KMS-11 (cell line): ENCODE results near the gene MPPED2.

Source experiments
- H2AFZ ChIP-seq: fragments of 200-600 bp; sonication (generic); 2 replicates; pipeline ENCODE4 v1.6.1; 2016; ENCODE audit warnings: antibody characterized with exemption, mixed run types, low read depth
- H3K27ac ChIP-seq: fragments of 200-600 bp; sonication (generic); 2 replicates; pipeline ENCODE4 v1.6.1; 2016; ENCODE audit warnings: mild to moderate bottlenecking, mixed run types
- H3K27me3 ChIP-seq: fragments of 200-600 bp; sonication (generic); 2 replicates; pipeline ENCODE4 v1.6.1; 2017; ENCODE audit warnings: mild to moderate bottlenecking, low read depth, mixed run types, moderate library complexity; ENCODE audit not compliant: insufficient read depth
- H3K36me3 ChIP-seq: fragments of 200-600 bp; sonication (generic); 2 replicates; pipeline ENCODE4 v1.6.1; 2017; ENCODE audit warnings: mild to moderate bottlenecking, mixed run types; ENCODE audit not compliant: insufficient read depth
- H3K4me1 ChIP-seq: fragments of 200-600 bp; sonication (generic); 2 replicates; pipeline ENCODE4 v1.6.1; 2016; ENCODE audit warnings: mild to moderate bottlenecking, low read depth, mixed run types; ENCODE audit not compliant: poor library complexity, severe bottlenecking
- H3K4me2 ChIP-seq: fragments of 200-600 bp; sonication (generic); 2 replicates; pipeline ENCODE4 v1.7.0; 2016; ENCODE audit warnings: mild to moderate bottlenecking, mixed run types
- H3K4me3 ChIP-seq: fragments of 200-600 bp; sonication (generic); IDR thresholded peaks from 2 replicates; pipeline ENCODE4 v1.6.1; 2017; ENCODE audit warnings: low read depth, low read length, mixed read lengths; ENCODE audit not compliant: insufficient read depth
- H3K79me2 ChIP-seq: fragments of 200-600 bp; sonication (generic); 2 replicates; pipeline ENCODE4 v1.6.1; 2016; ENCODE audit warnings: low read depth, mixed run types; ENCODE audit not compliant: insufficient read depth
- H3K9ac ChIP-seq: fragments of 200-600 bp; sonication (generic); 2 replicates; pipeline ENCODE4 v1.6.1; 2016; ENCODE audit warnings: mild to moderate bottlenecking, mixed run types
- H4K20me1 ChIP-seq: fragments of 200-600 bp; sonication (generic); 2 replicates; pipeline ENCODE4 v1.6.1; 2016; ENCODE audit warnings: mild to moderate bottlenecking, mixed run types; ENCODE audit not compliant: insufficient read depth
- TF ChIP-seq, protein P1 (sequence below): fragments of 200-600 bp; sonication (generic); conservative IDR thresholded peaks from 2 replicates; pipeline ENCODE4 v1.6.1; 2017; ENCODE audit warnings: low read depth, mild to moderate bottlenecking, antibody characterized with exemption, low read length, moderate library complexity, mixed read lengths

MPPED2 gene

DNA sequence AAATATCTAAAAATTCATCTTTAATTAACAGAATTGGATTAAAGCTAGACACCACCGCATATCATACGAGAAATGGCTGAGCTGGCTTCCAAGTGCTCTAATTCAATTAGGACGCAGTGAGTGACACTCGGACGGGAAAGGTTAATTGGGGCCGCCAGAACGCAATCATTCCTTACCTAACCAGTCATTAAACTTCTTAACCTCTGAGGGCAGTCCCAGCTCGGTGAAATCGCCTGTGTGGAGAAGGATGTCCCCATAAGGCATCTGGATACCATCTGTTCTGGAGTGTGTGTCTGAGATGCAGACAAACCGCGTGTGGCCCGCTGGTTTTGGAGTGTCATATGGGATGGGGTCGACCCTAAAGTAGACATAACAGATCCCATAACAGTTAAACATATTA lies 50.3 kb downstream of the MPPED2 start:
- TF ChIP-seq, protein P1, sequence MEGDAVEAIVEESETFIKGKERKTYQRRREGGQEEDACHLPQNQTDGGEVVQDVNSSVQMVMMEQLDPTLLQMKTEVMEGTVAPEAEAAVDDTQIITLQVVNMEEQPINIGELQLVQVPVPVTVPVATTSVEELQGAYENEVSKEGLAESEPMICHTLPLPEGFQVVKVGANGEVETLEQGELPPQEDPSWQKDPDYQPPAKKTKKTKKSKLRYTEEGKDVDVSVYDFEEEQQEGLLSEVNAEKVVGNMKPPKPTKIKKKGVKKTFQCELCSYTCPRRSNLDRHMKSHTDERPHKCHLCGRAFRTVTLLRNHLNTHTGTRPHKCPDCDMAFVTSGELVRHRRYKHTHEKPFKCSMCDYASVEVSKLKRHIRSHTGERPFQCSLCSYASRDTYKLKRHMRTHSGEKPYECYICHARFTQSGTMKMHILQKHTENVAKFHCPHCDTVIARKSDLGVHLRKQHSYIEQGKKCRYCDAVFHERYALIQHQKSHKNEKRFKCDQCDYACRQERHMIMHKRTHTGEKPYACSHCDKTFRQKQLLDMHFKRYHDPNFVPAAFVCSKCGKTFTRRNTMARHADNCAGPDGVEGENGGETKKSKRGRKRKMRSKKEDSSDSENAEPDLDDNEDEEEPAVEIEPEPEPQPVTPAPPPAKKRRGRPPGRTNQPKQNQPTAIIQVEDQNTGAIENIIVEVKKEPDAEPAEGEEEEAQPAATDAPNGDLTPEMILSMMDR = no peak
- Histone ChIP-seq H3K27me3 (no peaks in the 10 kb centered on the region), H3K4me2 (no peak overlapping the region), H3K4me1 (no peaks in the 10 kb centered on the region), H3K36me3 (no peaks in the 10 kb centered on the region), H3K9ac (no peak overlapping the region), H4K20me1 (no peaks in the 10 kb centered on the region), H2AFZ (no peak overlapping the region), H3K27ac (no peak overlapping the region), H3K79me2 (no peaks in the 10 kb centered on the region), H3K4me3 (no peak overlapping the region)

DNA sequence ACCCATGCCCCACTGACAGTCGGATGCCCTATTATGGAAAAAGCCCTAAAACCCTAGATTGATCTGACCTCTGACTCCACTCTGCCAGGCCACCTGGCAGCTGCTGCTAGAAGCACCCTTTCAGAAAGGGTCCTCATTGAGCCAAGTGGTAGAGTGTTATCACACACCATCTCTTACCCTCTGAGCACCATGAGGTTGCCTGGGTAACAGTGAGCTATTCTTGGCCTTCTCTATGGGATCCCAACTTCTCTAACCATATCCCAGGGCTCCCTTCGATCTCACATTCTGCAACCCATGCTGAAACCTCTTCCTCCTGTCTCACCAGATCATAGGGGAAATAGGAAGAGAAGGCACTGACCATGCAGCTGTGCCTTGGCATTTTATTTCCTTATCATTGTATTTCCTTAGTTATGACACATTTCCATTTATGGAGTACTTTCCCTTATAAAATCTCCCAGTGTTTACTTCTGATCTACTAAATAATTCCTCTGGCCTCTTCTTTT lies 52.7 kb downstream of the MPPED2 start:
- Histone ChIP-seq H3K27ac (no peak overlapping the region), H2AFZ (no peak overlapping the region), H4K20me1 (no peaks in the 10 kb centered on the region), H3K4me1 (no peaks in the 10 kb centered on the region), H3K79me2 (no peaks in the 10 kb centered on the region), H3K9ac (no peak overlapping the region), H3K36me3 (no peaks in the 10 kb centered on the region), H3K4me3 (no peak overlapping the region), H3K27me3 (no peaks in the 10 kb centered on the region), H3K4me2 (no peak overlapping the region)
- TF ChIP-seq, protein P1 = no peak

DNA sequence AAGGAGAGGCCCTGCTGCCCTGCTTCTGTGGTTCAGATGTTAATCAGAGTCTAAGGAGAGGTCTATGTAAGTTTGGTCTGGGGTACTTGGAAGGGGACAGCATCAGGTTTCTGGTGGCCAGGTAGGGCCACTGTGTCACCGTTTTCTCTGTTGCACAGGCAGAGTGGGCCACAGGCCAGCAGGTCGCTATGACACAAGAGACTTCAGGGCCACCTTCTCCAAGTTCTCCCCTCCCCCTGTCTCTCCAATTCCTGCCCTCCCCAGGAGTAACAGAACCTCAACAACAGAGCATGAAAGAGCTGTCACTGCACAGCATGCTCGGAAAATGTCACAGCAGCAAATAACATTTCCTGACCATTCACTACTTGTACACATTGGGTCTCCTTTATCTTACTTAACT lies 58.6 kb downstream of the MPPED2 start:
- Histone ChIP-seq H3K4me2 (no peak overlapping the region), H3K36me3 (no peaks in the 10 kb centered on the region), H3K4me3 (no peak overlapping the region), H3K79me2 (no peaks in the 10 kb centered on the region), H3K4me1 (no peaks in the 10 kb centered on the region), H2AFZ (no peak overlapping the region), H3K27ac (no peak overlapping the region), H3K27me3 (no peaks in the 10 kb centered on the region), H4K20me1 (no peaks in the 10 kb centered on the region), H3K9ac (no peak overlapping the region)
- TF ChIP-seq, protein P1 = no peak

DNA sequence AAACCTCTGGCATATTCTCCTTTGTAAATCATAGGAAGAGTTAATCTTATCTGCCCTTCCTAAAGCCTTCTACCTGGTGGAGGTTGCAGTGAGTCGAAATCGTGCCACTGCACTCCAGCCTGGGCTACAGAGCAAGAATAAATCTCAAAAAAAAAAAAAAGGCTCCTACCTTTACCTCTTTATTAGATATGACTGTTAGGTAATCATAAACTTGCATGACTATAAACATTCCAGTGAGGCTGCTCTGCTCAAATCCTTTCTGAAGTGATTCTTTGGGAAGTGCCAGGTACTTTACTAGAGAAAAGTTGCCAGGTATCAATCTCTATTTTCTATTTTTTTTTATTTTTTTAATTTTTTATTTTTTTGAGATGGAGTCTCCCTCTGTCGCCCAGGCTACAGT lies 59.6 kb downstream of the MPPED2 start:
- H3K4me2 ChIP-seq = no peak overlapping the region
- no peak overlapping the region for H3K4me3 ChIP-seq
- no peaks in the 10 kb centered on the region for H3K27me3 ChIP-seq
- H4K20me1 ChIP-seq = no peaks in the 10 kb centered on the region
- no peak overlapping the region for H3K27ac ChIP-seq
- no peak overlapping the region for H3K9ac ChIP-seq
- H3K4me1 ChIP-seq = no peaks in the 10 kb centered on the region
- H3K79me2 ChIP-seq = no peaks in the 10 kb centered on the region
- no peaks in the 10 kb centered on the region for H3K36me3 ChIP-seq
- TF ChIP-seq, protein P1 = no peak
- H2AFZ ChIP-seq = no peak overlapping the region
